NB4 (cell line): ENCODE results near the gene LIPM.

Experiments
- CTCF ChIP-seq: IDR thresholded peaks from one replicate; pipeline ENCODE4 v1.5.1; 2012; ENCODE audit warnings: low read depth, low read length
- POLR2A ChIP-seq: IDR thresholded peaks from 2 replicates; pipeline ENCODE4 v1.6.1; 2011; ENCODE audit warnings: mild to moderate bottlenecking; ENCODE audit not compliant: insufficient read length; ENCODE audit errors: extremely low read depth

GRCh38 chr10:88826388-88826787 is 23.9 kb downstream of the LIPM start:
- no peak for TF ChIP-seq CTCF
- no peak for TF ChIP-seq POLR2A
